ENCODE data around the gene LSM14B.

The LSM14B gene

DNA sequence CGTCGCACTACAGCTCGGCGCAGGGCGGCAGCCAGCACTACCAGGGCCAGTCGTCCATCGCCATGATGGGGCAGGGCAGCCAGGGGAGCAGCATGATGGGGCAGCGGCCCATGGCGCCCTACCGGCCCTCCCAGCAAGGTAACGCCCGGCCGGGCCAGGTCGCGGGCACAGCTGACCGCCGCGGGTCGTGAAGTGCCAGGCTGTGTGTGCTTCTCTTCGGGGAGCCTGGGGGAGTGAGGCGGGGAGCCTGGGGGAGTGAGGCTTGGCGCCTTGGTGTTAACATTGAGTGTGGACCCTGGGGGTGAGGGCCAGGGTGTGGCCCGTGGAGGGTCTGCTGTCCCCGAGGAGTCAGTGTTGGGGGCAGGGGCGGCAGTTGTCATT lies 41.2 kb downstream of the LSM14B start:
- Histone ChIP-seq H3K4me3 (ENCODE audit: low read depth, low read length, poor library complexity, severe bottlenecking) (no peak overlapping the region), H2AFZ (ENCODE audit: low read length) (no peak overlapping the region), H3K27me3 (ENCODE audit: insufficient read depth, low read length) (no peaks in the 10 kb centered on the region), H3K79me2 (ENCODE audit: insufficient read depth, low read length) (no peaks in the 10 kb centered on the region), H3K9ac (ENCODE audit: low read length) (no peak overlapping the region), H3F3A (ENCODE audit: insufficient read depth, low read length) (no peaks in the 10 kb centered on the region), H3K36me3 (ENCODE audit: insufficient read depth, low read length) (peaks cover 3% of the 10 kb centered on the region; the same call in 1 of the 2 replicates), H3K4me2 (ENCODE audit: low read length) (no peak overlapping the region), H4K20me1 (ENCODE audit: insufficient read depth, low read length) (no peaks in the 10 kb centered on the region), H3K9me2 (ENCODE audit: low read depth, low read length) (no peaks in the 10 kb centered on the region), H3K27ac (ENCODE audit: low read depth, low read length, poor library complexity, severe bottlenecking) (no peak overlapping the region), H3K4me1 (ENCODE audit: insufficient read depth, low read length, severe bottlenecking) (no peaks in the 10 kb centered on the region), H3K9me3 (ENCODE audit: low read length) (no peaks in the 10 kb centered on the region)
- TF ChIP-seq, protein P1, sequence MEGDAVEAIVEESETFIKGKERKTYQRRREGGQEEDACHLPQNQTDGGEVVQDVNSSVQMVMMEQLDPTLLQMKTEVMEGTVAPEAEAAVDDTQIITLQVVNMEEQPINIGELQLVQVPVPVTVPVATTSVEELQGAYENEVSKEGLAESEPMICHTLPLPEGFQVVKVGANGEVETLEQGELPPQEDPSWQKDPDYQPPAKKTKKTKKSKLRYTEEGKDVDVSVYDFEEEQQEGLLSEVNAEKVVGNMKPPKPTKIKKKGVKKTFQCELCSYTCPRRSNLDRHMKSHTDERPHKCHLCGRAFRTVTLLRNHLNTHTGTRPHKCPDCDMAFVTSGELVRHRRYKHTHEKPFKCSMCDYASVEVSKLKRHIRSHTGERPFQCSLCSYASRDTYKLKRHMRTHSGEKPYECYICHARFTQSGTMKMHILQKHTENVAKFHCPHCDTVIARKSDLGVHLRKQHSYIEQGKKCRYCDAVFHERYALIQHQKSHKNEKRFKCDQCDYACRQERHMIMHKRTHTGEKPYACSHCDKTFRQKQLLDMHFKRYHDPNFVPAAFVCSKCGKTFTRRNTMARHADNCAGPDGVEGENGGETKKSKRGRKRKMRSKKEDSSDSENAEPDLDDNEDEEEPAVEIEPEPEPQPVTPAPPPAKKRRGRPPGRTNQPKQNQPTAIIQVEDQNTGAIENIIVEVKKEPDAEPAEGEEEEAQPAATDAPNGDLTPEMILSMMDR (IDR thresholded peaks at IDR 0.05; ENCODE audit: low read length): no peak
- TF ChIP-seq EZH2 (IDR thresholded peaks at IDR 0.05; ENCODE audit: borderline replicate concordance, low read length): no peak

DNA sequence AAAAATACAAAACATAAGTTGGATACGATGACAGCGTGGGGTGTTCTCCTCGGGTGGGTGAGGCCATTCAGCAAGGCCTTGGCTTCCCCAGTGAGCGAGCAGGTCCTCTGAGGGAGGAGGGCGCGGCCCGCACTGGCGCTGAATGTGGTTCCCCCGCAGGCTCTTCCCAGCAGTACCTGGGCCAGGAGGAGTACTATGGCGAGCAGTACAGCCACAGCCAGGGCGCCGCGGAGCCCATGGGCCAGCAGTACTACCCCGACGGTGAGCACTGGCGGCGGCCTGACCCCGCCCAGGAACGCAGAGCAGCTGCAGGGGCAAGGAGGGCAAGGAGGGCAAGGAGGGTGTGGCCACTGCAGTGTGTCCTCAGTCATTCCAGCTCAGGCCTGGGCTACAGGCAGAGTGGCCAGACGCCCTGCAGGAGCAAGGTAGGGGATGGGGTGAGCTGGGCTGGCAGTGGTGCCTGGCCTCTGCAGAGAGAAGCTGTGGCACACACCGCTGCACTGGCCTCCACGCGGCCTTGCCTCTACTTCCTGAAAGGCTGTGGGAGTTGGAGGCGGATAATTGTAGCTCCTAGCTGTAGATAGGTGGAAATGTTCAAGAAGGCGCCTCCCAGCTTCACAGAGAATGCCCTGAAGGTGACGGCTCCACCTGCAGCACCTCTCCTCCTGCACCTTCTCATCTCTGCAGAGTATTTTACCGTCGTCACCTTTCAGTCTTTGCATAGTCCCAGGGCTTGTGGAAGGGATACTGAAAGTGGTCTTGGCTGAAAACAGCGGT lies 41.9 kb downstream of the LSM14B start:
- no peak overlapping the region for H3K4me3 ChIP-seq (ENCODE audit: low read depth, low read length, poor library complexity, severe bottlenecking)
- H2AFZ ChIP-seq (ENCODE audit: low read length): no peak overlapping the region
- H3K9ac ChIP-seq (ENCODE audit: low read length): no peak overlapping the region
- no peaks in the 10 kb centered on the region for H3F3A ChIP-seq (ENCODE audit: insufficient read depth, low read length)
- H3K9me3 ChIP-seq (ENCODE audit: low read length): no peaks in the 10 kb centered on the region
- peaks cover 5% of the 10 kb centered on the region; the same call in 1 of the 2 replicates for H3K36me3 ChIP-seq (ENCODE audit: insufficient read depth, low read length)
- H3K4me2 ChIP-seq (ENCODE audit: low read length): no peak overlapping the region
- no peak overlapping the region for H3K27ac ChIP-seq (ENCODE audit: low read depth, low read length, poor library complexity, severe bottlenecking)
- no peaks in the 10 kb centered on the region for H3K4me1 ChIP-seq (ENCODE audit: insufficient read depth, low read length, severe bottlenecking)
- no peaks in the 10 kb centered on the region for H3K27me3 ChIP-seq (ENCODE audit: insufficient read depth, low read length)
- TF ChIP-seq, protein P1 (IDR thresholded peaks at IDR 0.05; ENCODE audit: low read length): no peak
- TF ChIP-seq EZH2 (IDR thresholded peaks at IDR 0.05; ENCODE audit: borderline replicate concordance, low read length): no peak
- H4K20me1 ChIP-seq (ENCODE audit: insufficient read depth, low read length): no peaks in the 10 kb centered on the region
- H3K9me2 ChIP-seq (ENCODE audit: low read depth, low read length): no peaks in the 10 kb centered on the region
- H3K79me2 ChIP-seq (ENCODE audit: insufficient read depth, low read length): no peaks in the 10 kb centered on the region

DNA sequence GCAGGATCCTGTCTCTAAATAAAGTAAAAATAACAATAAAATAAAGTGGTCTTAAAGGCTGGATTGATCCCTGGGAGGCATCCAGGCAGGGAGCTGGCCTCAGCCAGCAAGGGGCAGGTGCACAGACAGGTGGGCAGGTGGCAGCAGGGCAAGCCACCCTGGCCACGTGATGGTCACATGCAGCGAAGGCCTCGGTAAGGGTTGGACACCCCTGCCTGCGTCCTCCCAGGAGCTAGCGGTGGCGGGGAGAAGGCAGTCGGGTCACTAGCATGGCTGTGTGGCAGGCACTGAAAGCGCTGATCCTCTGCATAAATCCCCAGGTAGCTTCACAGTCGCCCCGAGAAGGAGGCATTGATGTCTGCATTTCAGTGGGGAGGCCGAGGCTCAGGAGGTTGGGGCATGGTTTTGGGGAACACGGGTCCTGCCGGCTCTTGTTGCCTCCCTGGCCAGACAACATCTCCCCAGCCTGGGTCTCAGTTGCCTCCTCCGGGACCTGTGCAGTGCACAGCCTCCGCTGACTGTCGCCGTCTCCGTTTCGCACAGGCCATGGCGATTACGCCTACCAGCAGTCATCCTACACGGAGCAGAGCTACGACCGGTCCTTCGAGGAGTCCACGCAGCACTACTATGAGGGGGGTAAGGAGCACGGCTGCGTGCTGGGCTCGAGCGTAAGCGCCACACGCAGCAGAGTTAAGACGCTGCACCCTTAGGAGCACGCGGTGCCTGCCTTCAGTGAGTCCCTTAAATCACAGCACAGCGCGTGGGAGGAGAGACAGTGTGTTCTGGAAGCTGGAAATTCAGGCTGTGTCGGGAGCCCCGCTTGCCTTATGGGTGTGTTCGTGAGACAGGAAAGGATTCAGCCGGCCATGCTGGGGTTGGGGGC lies 42.8 kb downstream of the LSM14B start:
- Histone ChIP-seq H3K27ac (ENCODE audit: low read depth, low read length, poor library complexity, severe bottlenecking) (no peak overlapping the region), H3K9me3 (ENCODE audit: low read length) (no peaks in the 10 kb centered on the region), H3K9me2 (ENCODE audit: low read depth, low read length) (no peaks in the 10 kb centered on the region), H3K9ac (ENCODE audit: low read length) (no peak overlapping the region), H4K20me1 (ENCODE audit: insufficient read depth, low read length) (no peaks in the 10 kb centered on the region), H3K4me3 (ENCODE audit: low read depth, low read length, poor library complexity, severe bottlenecking) (no peak overlapping the region), H3K27me3 (ENCODE audit: insufficient read depth, low read length) (no peaks in the 10 kb centered on the region), H3K4me1 (ENCODE audit: insufficient read depth, low read length, severe bottlenecking) (no peaks in the 10 kb centered on the region), H2AFZ (ENCODE audit: low read length) (no peak overlapping the region), H3F3A (ENCODE audit: insufficient read depth, low read length) (no peaks in the 10 kb centered on the region), H3K4me2 (ENCODE audit: low read length) (no peak overlapping the region), H3K79me2 (ENCODE audit: insufficient read depth, low read length) (no peaks in the 10 kb centered on the region), H3K36me3 (ENCODE audit: insufficient read depth, low read length) (peaks cover 7% of the 10 kb centered on the region; the same call in 1 of the 2 replicates)
- no peak for TF ChIP-seq EZH2 (IDR thresholded peaks at IDR 0.05; ENCODE audit: borderline replicate concordance, low read length)
- TF ChIP-seq, protein P1 (IDR thresholded peaks at IDR 0.05; ENCODE audit: low read length): no peak

All from OCI-LY1 (cell line).